Stimulated activated naive CD8-positive, alpha-beta T cell treated with anti-CD3 and anti-CD28 coated beads, Interleukin-15, Interleukin-2, amounts not matched to agents 100 ng/mL and 50 ng/mL, for 24 hours (primary cell): Measurements from ENCODE around the gene CHGA.

Experiments used
- H3K27ac Mint-ChIP-seq: one replicate; pipeline ENCODE4 v1.8.0; 2021; ENCODE audit warnings: mild to moderate bottlenecking, mixed read lengths
- H3K27me3 Mint-ChIP-seq: one replicate; pipeline ENCODE4 v1.8.0; 2021; ENCODE audit warnings: mixed read lengths
- H3K36me3 Mint-ChIP-seq: one replicate; pipeline ENCODE4 v1.8.0; 2021; ENCODE audit warnings: low read depth, mixed read lengths
- H3K4me1 Mint-ChIP-seq: one replicate; pipeline ENCODE4 v1.8.0; 2021; ENCODE audit warnings: low read depth, mixed read lengths
- H3K4me3 Mint-ChIP-seq: one replicate; pipeline ENCODE4 v1.8.0; 2021; ENCODE audit warnings: mild to moderate bottlenecking, mixed read lengths
- H3K9me3 Mint-ChIP-seq: one replicate; pipeline ENCODE4 v1.8.0; 2021; ENCODE audit warnings: mixed read lengths

Gene CHGA

GRCh38 chr14:92964124-92965109 is 41.5 kb downstream of the CHGA start:
- peaks cover 7% of the 10 kb centered on the region for H3K36me3 Mint-ChIP-seq
- no peak overlapping the region for H3K27ac Mint-ChIP-seq
- H3K27me3 Mint-ChIP-seq, result no peaks in the 10 kb centered on the region
- peaks cover 13% of the 10 kb centered on the region for H3K4me1 Mint-ChIP-seq
- peaks cover 4% of the 10 kb centered on the region for H3K9me3 Mint-ChIP-seq
- H3K4me3 Mint-ChIP-seq, result no peak overlapping the region

GRCh38 chr14:92965281-92965680 is 42.3 kb downstream of the CHGA start:
- Mint-ChIP-seq H3K27me3 (no peaks in the 10 kb centered on the region), H3K9me3 (peaks cover 4% of the 10 kb centered on the region), H3K4me1 (peaks cover 13% of the 10 kb centered on the region), H3K36me3 (peaks cover 7% of the 10 kb centered on the region), H3K4me3 (no peak overlapping the region), H3K27ac (no peak overlapping the region)

- Mint-ChIP-seq H3K9me3 (peaks cover 4% of the 10 kb centered on the region), H3K4me1 (peaks cover 13% of the 10 kb centered on the region), H3K36me3 (peaks cover 10% of the 10 kb centered on the region), H3K4me3 (no peak overlapping the region), H3K27me3 (no peaks in the 10 kb centered on the region), H3K27ac (no peak overlapping the region)
These were observed 44.5 kb downstream of the CHGA start for GRCh38 chr14:92967346-92967926.

GRCh38 chr14:92968291-92969020 is 45.5 kb downstream of the CHGA start:
- Mint-ChIP-seq H3K4me1 (peaks cover 13% of the 10 kb centered on the region), H3K36me3 (peaks cover 10% of the 10 kb centered on the region), H3K27ac (no peak overlapping the region), H3K4me3 (no peak overlapping the region), H3K27me3 (no peaks in the 10 kb centered on the region), H3K9me3 (peaks cover 4% of the 10 kb centered on the region)

GRCh38 chr14:92969430-92969829 is 46.5 kb downstream of the CHGA start:
- H3K36me3 Mint-ChIP-seq, result peaks cover 10% of the 10 kb centered on the region
- no peak overlapping the region for H3K27ac Mint-ChIP-seq
- H3K4me1 Mint-ChIP-seq, result peaks cover 13% of the 10 kb centered on the region
- H3K9me3 Mint-ChIP-seq, result peaks cover 4% of the 10 kb centered on the region
- no peaks in the 10 kb centered on the region for H3K27me3 Mint-ChIP-seq
- H3K4me3 Mint-ChIP-seq, result no peak overlapping the region

GRCh38 chr14:92969871-92970270 is 46.9 kb downstream of the CHGA start:
- Mint-ChIP-seq H3K36me3 (peaks cover 10% of the 10 kb centered on the region), H3K9me3 (peaks cover 4% of the 10 kb centered on the region), H3K4me3 (no peak overlapping the region), H3K4me1 (peaks cover 13% of the 10 kb centered on the region), H3K27ac (no peak overlapping the region), H3K27me3 (no peaks in the 10 kb centered on the region)

- peaks cover 12% of the 10 kb centered on the region for H3K36me3 Mint-ChIP-seq
- no peak overlapping the region for H3K4me3 Mint-ChIP-seq
- H3K4me1 Mint-ChIP-seq, result peaks cover 13% of the 10 kb centered on the region
- H3K27me3 Mint-ChIP-seq, result no peaks in the 10 kb centered on the region
- H3K27ac Mint-ChIP-seq, result no peak overlapping the region
- peaks cover 4% of the 10 kb centered on the region for H3K9me3 Mint-ChIP-seq
These were observed 47.3 kb downstream of the CHGA start for GRCh38 chr14:92970271-92970670.

GRCh38 chr14:92971601-92972180 is 48.7 kb downstream of the CHGA start:
- Mint-ChIP-seq H3K27ac (no peak overlapping the region), H3K36me3 (peaks cover 26% of the 10 kb centered on the region), H3K4me3 (no peak overlapping the region), H3K9me3 (peaks cover 14% of the 10 kb centered on the region), H3K4me1 (peaks cover 12% of the 10 kb centered on the region), H3K27me3 (no peaks in the 10 kb centered on the region)

- Mint-ChIP-seq H3K27me3 (no peaks in the 10 kb centered on the region), H3K4me1 (no peaks in the 10 kb centered on the region), H3K9me3 (peaks cover 23% of the 10 kb centered on the region), H3K4me3 (no peak overlapping the region), H3K27ac (no peak overlapping the region), H3K36me3 (peaks cover 36% of the 10 kb centered on the region)
These were observed 50.4 kb downstream of the CHGA start for GRCh38 chr14:92973261-92973797.

- Mint-ChIP-seq H3K27me3 (no peaks in the 10 kb centered on the region), H3K9me3 (peaks cover 23% of the 10 kb centered on the region), H3K27ac (no peak overlapping the region), H3K36me3 (peaks cover 40% of the 10 kb centered on the region), H3K4me3 (no peak overlapping the region), H3K4me1 (no peaks in the 10 kb centered on the region)
These were observed 50.9 kb downstream of the CHGA start for GRCh38 chr14:92973798-92974372.

GRCh38 chr14:92974541-92975345 is 51.8 kb downstream of the CHGA start:
- no peak overlapping the region for H3K4me3 Mint-ChIP-seq
- H3K4me1 Mint-ChIP-seq, result no peaks in the 10 kb centered on the region
- peaks cover 49% of the 10 kb centered on the region for H3K36me3 Mint-ChIP-seq
- H3K27ac Mint-ChIP-seq, result no peak overlapping the region
- H3K9me3 Mint-ChIP-seq, result peaks cover 31% of the 10 kb centered on the region
- no peaks in the 10 kb centered on the region for H3K27me3 Mint-ChIP-seq

- H3K36me3 Mint-ChIP-seq, result peaks cover 64% of the 10 kb centered on the region
- no peaks in the 10 kb centered on the region for H3K27me3 Mint-ChIP-seq
- H3K27ac Mint-ChIP-seq, result no peak overlapping the region
- H3K9me3 Mint-ChIP-seq, result peaks cover 37% of the 10 kb centered on the region
- H3K4me1 Mint-ChIP-seq, result no peaks in the 10 kb centered on the region
- H3K4me3 Mint-ChIP-seq, result no peak overlapping the region
These were observed 53.3 kb downstream of the CHGA start for GRCh38 chr14:92976268-92976667.

GRCh38 chr14:92978229-92979021 is 55.5 kb downstream of the CHGA start:
- no peak overlapping the region for H3K4me3 Mint-ChIP-seq
- H3K27ac Mint-ChIP-seq, result no peak overlapping the region
- peaks cover 42% of the 10 kb centered on the region for H3K9me3 Mint-ChIP-seq
- H3K4me1 Mint-ChIP-seq, result no peaks in the 10 kb centered on the region
- peaks cover 76% of the 10 kb centered on the region for H3K36me3 Mint-ChIP-seq
- H3K27me3 Mint-ChIP-seq, result no peaks in the 10 kb centered on the region
